Endothelial cell of umbilical vein (primary cell): ENCODE data around the gene ENTPD6. TPM values are rescaled to one million over a fixed set of nuclear protein-coding genes. Genes with fewer than 3 reads are reported as not detected.

Source experiments
- BruUV-seq: library from RNA; stranded (reverse); fragments of 400-500 nt; replicated peaks from 2 replicates; lab custom pipeline; 2021; lab: Mats Ljungman, UMichigan
- CTCF ChIA-PET: fragments of 300-600, 350-600 bp; sonication (Branson Sonifier 250); formaldehyde crosslinking; loops from one replicate; lab custom pipeline; 2021; ENCODE audit warnings: antibody characterized with exemption, inconsistent platforms; lab: Charles Lee
- POLR2A ChIA-PET: fragments of 300-600, 350-600 bp; sonication (Branson Sonifier 250); formaldehyde crosslinking; loops from one replicate; lab custom pipeline; 2021; ENCODE audit warnings: antibody characterized with exemption, inconsistent platforms; lab: Charles Lee
- DNase-seq: peaks from one replicate; pipeline ENCODE4 v3.0.0-alpha.2; 2011; ENCODE audit warnings: low read depth, low spot score
- FAIRE-seq: peaks from 2 replicates; lab custom pipeline; 2011; peaks lifted over from hg19 to GRCh38; lab: Jason Lieb, UNC
- H2AFZ ChIP-seq: 2 replicates; pipeline ENCODE4 v1.6.0; 2012; ENCODE audit warnings: low read depth, low read length, control low read depth, inconsistent platforms
- H3K27ac ChIP-seq: 2 replicates; pipeline ENCODE4 v1.5.1; 2011; ENCODE audit warnings: low read depth, mild to moderate bottlenecking, control low read depth, low read length, moderate library complexity; ENCODE audit not compliant: insufficient read depth
- H3K27me3 ChIP-seq, 2 experiments: 2 replicates each; pipeline versions ENCODE4 v1.6.0 to v1.6.1; 2011; ENCODE audit warnings: low read length in 2 of 2, mixed read lengths in 1 of 2; ENCODE audit not compliant: control insufficient read depth in 2 of 2, insufficient read depth in 2 of 2
- H3K36me3 ChIP-seq, 2 experiments: 2 replicates in 1 of 2; 3 replicates in 1 of 2; pipeline ENCODE4 v1.5.1; 2011; ENCODE audit warnings: low read length in 2 of 2, mild to moderate bottlenecking in 1 of 2, moderate library complexity in 1 of 2; ENCODE audit not compliant: control insufficient read depth in 2 of 2, insufficient read depth in 2 of 2; ENCODE audit errors: extremely low read depth in 1 of 2
- H3K4me1 ChIP-seq: 3 replicates; pipeline ENCODE4 v1.5.1; 2011; ENCODE audit warnings: mild to moderate bottlenecking, low read length; ENCODE audit not compliant: control insufficient read depth, insufficient read depth; ENCODE audit errors: extremely low read depth
- H3K4me2 ChIP-seq: 2 replicates; pipeline ENCODE4 v1.6.1; 2011; ENCODE audit warnings: low read length, control low read depth, mixed read lengths; ENCODE audit not compliant: insufficient read depth
- H3K4me3 ChIP-seq, 3 experiments: fragments of 200-600 bp in 1 of 3; sonication (generic), shearing (Covaris generic) in 1 of 3; replicated peaks in 1 of 3; 2 replicates each; pipeline ENCODE4 v1.5.1; 2011 to 2016; ENCODE audit warnings: control low read depth in 3 of 3, low read length in 3 of 3, mild to moderate bottlenecking in 2 of 3, inconsistent platforms in 1 of 3, low read depth in 1 of 3, moderate library complexity in 1 of 3; ENCODE audit not compliant: insufficient read depth in 1 of 3
- H3K79me2 ChIP-seq: 2 replicates; pipeline ENCODE4 v1.6.0; 2012; ENCODE audit warnings: low read length, inconsistent platforms; ENCODE audit not compliant: control insufficient read depth, insufficient read depth
- H3K9ac ChIP-seq: replicated peaks from 2 replicates; pipeline ENCODE3; 2011; ENCODE audit warnings: low read length, control low read depth; ENCODE audit not compliant: insufficient read depth; ENCODE audit errors: extremely low read depth
- H3K9me1 ChIP-seq: replicated peaks from 3 replicates; pipeline ENCODE4 v1.6.0; 2011; ENCODE audit warnings: mild to moderate bottlenecking, low read length; ENCODE audit not compliant: control insufficient read depth, insufficient read depth; ENCODE audit errors: extremely low read depth
- H3K9me3 ChIP-seq: replicated peaks from 2 replicates; pipeline ENCODE4 v1.5.1; 2012; ENCODE audit warnings: low read length, inconsistent platforms; ENCODE audit not compliant: control insufficient read depth, insufficient read depth
- H4K20me1 ChIP-seq: replicated peaks from 2 replicates; pipeline ENCODE3; 2011; ENCODE audit warnings: mild to moderate bottlenecking, low read length; ENCODE audit not compliant: control insufficient read depth, insufficient read depth; ENCODE audit errors: extremely low read depth
- EZH2 ChIP-seq: IDR thresholded peaks from 2 replicates; pipeline ENCODE4 v1.6.1; 2012; ENCODE audit warnings: borderline replicate concordance, low read depth, mild to moderate bottlenecking, moderate library complexity, low read length, inconsistent platforms; ENCODE audit not compliant: severe bottlenecking
- FOS ChIP-seq: IDR thresholded peaks from 2 replicates; pipeline ENCODE4 v1.6.1; 2011; ENCODE audit warnings: mild to moderate bottlenecking, low read length, moderate library complexity, borderline replicate concordance; ENCODE audit not compliant: insufficient read depth
- GATA2 ChIP-seq: IDR thresholded peaks from 2 replicates; pipeline ENCODE4 v1.7.0; 2011; ENCODE audit warnings: low read depth, mild to moderate bottlenecking, moderate library complexity, mixed read lengths, low read length; ENCODE audit not compliant: insufficient read length, insufficient read depth
- MYC ChIP-seq: IDR thresholded peaks from one replicate; pipeline ENCODE4 v1.6.1; 2011; ENCODE audit warnings: mild to moderate bottlenecking, low read depth, low read length
- POLR2A ChIP-seq: IDR thresholded peaks from 2 replicates; pipeline ENCODE4 v1.6.1; 2012; ENCODE audit warnings: low read depth, mild to moderate bottlenecking, control low read depth, low read length
- POLR2AphosphoS5 ChIP-seq: IDR thresholded peaks from 2 replicates; pipeline ENCODE4 v1.6.1; 2012; ENCODE audit warnings: low read depth, mild to moderate bottlenecking, control low read depth, low read length, moderate library complexity; ENCODE audit not compliant: insufficient read depth
- dilution Hi-C: fragments of 300-500 bp; cut with MboI; formaldehyde crosslinking; loops from one replicate; pipeline ENCODE4 v1.15.0; 2019; ENCODE audit warnings: low sequenced_read_pairs; ENCODE audit not compliant: extremely low pct_ligation_motif_present
- intact Hi-C: fragments of 100-400 bp; cut with micrococcal nuclease; formaldehyde crosslinking; loops from one replicate; pipeline ENCODE4 v1.10.0; 2022
- polyA plus RNA-seq, 4 experiments: library from polyadenylated mRNA; depleted of rRNA in 3 of 4; stranded (reverse) in 3 of 4; unstranded in 1 of 4; fragments of >200 nt; gene quantifications; 2 replicates each; pipeline versions ENCODE4 v1.2.1 to v1.2.3, GENCODE V29; 2011 to 2012; ENCODE audit warnings: missing spikeins in 1 of 4
- total RNA-seq: library from RNA; stranded (reverse); gene quantifications from 2 replicates; pipeline ENCODE4 v1.2.3, GENCODE V29; 2021

Gene ENTPD6
- total and polyA plus RNA-seq, 2 donors (not counting 3 experiments of a cell fraction or from before 2014, with no cell fraction given) = 51.2 to 86.3 TPM

DNA sequence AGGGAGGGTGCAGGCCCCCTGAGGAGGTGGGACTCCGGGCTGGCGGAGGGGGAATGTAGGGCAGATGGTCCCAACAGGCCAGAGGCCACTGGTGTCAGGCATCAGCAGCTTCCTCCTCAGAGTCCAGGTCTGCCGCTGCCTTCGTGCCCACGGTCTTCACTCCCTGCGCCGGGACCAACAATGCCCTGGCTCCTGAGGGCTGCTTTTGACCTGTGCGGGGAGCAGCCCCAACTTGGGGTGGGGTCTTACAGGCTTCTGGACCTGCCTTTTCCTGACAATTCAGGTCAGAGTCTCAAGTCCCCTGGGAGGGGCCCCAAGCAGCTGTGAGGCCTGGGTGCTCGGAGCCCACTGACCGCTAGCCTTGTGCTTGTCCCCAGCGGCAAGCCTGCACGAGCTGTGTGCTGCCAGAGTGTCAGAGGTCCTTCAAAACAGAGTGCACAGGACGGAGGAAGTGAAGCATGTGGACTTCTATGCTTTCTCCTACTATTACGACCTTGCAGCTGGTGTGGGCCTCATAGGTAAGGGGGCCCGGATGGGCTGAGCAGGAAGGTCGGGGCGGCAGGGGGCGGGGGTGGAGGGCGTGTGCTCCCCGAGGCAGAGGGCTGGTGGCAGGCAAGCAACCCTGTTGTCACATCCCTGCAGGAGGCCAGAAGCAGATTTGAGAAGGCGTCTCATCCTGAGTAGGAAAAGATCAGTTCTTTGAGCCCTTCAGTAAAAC is 27.1 kb downstream of the ENTPD6 start:
- Histone ChIP-seq H3K27ac (no peak overlapping the region), H2AFZ (no peak overlapping the region), H3K4me3 (no peak overlapping the region), H3K27me3 (no peaks in the 10 kb centered on the region), H3K9me1 (no peaks in the 10 kb centered on the region), H3K36me3 (peaks cover 0 to 3% of the 10 kb centered on the region in 2 experiments), H3K9ac (no peak overlapping the region), H3K4me2 (no peak overlapping the region), H3K9me3 (no peaks in the 10 kb centered on the region), H3K4me1 (peaks cover 18% of the 10 kb centered on the region), H4K20me1 (no peaks in the 10 kb centered on the region), H3K79me2 (no peaks in the 10 kb centered on the region)
- DNase-seq (no peak), FAIRE-seq (no peak)
- dilution Hi-C loops = no loop called here
- ChIA-PET CTCF (interaction anchor here (0.6 to 9.7 kb wide), 5 partner anchors 10 to 87 kb away, joined by 3 to 93 read pairs (median 4); partner anchors contain the start of gene PYGB), POLR2A (no interaction called here)
- no TSS peak for BruUV-seq
- intact Hi-C loops = no loop called here
- no peak for TF ChIP-seq POLR2AphosphoS5
- TF ChIP-seq FOS = no peak
- no peak for TF ChIP-seq MYC
- no peak for TF ChIP-seq EZH2
- no peak for TF ChIP-seq POLR2A

DNA sequence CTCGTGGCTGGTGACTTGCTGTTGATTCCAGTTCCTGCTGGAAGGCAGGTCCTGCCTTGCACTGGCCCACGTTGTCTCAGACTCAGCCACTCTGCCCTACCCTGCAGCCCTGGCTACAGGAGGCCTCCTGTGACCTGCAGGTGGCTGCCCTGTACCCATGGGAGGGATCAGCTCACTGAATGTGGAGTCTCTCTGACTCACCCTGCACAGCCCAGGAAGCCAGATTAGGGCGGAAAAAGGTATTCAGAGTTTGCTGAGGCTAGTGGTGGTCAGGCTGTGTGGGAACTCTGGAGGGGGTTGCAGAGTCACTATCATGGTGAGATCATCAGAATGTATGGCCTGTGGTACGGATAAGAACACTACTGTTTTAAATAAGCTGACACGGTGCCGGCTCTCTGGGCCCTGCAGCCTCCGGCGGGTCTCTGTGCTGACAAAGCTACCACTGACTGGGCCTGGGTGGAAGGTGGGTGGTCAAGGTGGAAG is 27.7 kb downstream of the ENTPD6 start:
- H3K4me2 ChIP-seq = no peak overlapping the region
- no peak overlapping the region for H3K9ac ChIP-seq
- intact Hi-C loops (no loop called here), dilution Hi-C loops (no loop called here)
- no peaks in the 10 kb centered on the region for H4K20me1 ChIP-seq
- ChIA-PET CTCF (interaction anchor here (0.6 to 9.7 kb wide), 9 partner anchors 9 to 176 kb away, joined by 3 to 93 read pairs (median 3); partner anchors contain the start of gene PYGB), POLR2A (interaction anchor here (0.6 kb wide), 1 partner anchor 388 kb away, joined by 3 read pairs; no protein-coding TSS in a partner anchor)
- H3K36me3 ChIP-seq = peaks cover 0 to 3% of the 10 kb centered on the region in 2 experiments
- H3K79me2 ChIP-seq = no peaks in the 10 kb centered on the region
- H3K4me3 ChIP-seq = no peak overlapping the region
- FAIRE-seq (peak; percentile 91), DNase-seq (peak; percentile 61)
- H3K9me1 ChIP-seq = no peaks in the 10 kb centered on the region
- no peaks in the 10 kb centered on the region for H3K9me3 ChIP-seq
- H3K27ac ChIP-seq = peak overlapping the region; percentile 43
- no peak overlapping the region for H2AFZ ChIP-seq
- BruUV-seq = no TSS peak
- TF ChIP-seq FOS (peak; percentile 57), MYC (no peak), GATA2 (peak; percentile 17)
- no peaks in the 10 kb centered on the region for H3K27me3 ChIP-seq
- H3K4me1 ChIP-seq = peaks cover 18% of the 10 kb centered on the region
